Activated CD4-positive, alpha-beta T cell treated with anti-CD3 and anti-CD28 coated beads, Interleukin-2, amount 50 U/mL, for 1 hour (primary cell): Measurements from ENCODE around the gene RGS1.

Experiments used
- DNase-seq: peaks from one replicate; pipeline ENCODE4 v3.0.0-alpha.2; 2020

Gene RGS1

DNA sequence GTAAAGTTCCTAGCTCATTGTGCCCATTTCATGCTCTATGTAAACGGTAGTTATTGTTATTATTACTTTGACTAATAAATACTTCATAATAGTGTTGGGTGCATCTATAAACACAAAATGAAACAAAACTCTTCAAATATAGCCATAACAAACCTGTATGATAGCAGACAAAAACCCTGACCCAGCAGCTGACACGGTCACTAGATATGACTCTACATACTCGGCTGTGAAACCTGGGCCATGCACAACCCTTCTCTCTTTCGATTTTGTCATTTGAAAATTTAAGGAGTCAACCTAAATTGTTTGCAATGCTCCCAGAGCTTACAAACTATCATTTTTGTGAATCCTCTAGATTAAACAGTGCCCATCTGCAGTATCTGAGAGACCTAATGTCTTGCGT lies 52.3 kb downstream of the RGS1 start:
- no peak for DNase-seq

DNA sequence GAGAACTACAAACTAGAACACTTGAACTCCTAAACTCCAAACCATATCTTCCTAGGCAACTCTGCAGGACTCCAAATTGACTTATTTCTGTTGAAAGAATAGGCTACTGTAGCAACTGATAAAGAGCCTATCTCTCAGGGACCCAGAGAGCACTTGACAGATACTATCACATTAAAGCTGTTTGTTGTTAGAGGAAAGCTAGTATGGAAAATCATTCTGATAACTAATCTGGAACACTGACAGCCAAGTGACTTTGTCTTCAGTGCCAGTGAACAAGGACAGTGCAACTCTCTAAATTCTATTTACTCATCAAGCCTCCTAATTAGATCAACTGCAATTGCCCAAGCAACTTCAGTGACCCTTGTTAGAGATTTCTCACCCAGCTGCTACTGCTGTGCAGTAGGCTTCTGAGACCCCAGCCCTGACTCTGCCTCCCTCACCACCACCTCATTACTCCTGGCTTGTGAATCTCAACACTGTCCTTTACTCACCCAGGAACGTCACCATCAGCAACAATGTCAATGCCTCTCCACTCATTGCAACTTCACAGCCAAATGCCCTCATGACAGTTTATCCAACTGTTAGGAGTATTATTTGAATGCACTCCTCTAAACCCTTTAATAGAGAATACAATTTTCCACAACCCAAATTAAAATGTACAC lies 53.0 kb downstream of the RGS1 start:
- no peak for DNase-seq

DNA sequence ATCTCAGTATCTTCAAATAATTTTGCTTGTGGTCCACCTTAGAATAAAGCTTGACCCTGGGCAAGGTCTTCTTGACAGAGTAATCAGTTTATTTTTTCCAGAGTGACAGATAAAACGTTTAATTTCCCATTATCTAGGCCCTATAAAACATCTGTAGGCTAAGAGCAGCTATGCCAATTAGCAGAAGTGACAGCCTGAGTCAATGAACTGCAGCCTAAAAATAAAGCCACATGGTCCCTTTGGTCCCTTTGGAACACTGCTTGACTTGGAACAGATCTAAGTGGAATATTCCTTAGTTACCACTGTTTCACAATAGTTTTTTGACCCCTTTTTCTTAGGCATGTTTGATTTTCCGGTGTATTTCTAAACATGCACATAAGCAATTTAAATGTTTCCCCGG lies 54.0 kb downstream of the RGS1 start:
- DNase-seq = no peak
